Activated CD4-positive, alpha-beta T cell treated with anti-CD3 and anti-CD28 coated beads for 48 hours (primary cell): ENCODE results near the gene SLC35E3.
A peak's percentile ranks its signal among the peaks of the same experiment; 100 is the strongest.

Experiments
- DNase-seq: peaks from one replicate; pipeline ENCODE4 v3.0.0-alpha.2; 2020

Gene SLC35E3

GRCh38 chr12:68745904-68746571 lies at the start of gene SLC35E3:
Gene SLC35E3 (plus strand): TSS chr12:68746176. CDS start chr12:68746378, 202 bp downstream.
- peak; percentile 95 for DNase-seq

- DNase-seq, result no peak
Measured at GRCh38 chr12:68699486-68699885, 46.5 kb upstream of the SLC35E3 start.

GRCh38 chr12:68727776-68728175 lies 18.2 kb upstream of the SLC35E3 start:
- no peak for DNase-seq

GRCh38 chr12:68733661-68734071 lies 12.3 kb upstream of the SLC35E3 start:
- no peak for DNase-seq

DNA sequence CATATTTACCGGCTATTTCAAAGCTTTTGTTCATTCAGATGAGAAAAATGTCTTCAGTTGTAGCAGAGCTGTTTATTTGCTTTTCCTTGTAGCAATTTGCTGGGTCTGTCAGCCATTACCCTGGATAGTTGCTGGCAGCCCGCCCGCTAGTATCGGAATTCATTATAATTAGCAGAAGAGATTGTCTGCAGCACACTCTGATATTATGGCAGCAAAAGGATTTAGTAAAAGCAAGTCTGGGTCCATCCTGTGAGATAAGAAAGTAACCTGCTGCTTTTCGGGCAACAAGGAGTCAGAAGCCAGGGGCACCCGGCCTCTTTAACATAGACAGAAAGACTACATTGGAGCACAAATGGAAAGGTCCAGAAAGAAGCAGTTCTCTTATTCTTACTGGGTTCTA lies 6.1 kb upstream of the SLC35E3 start:
- no peak for DNase-seq

- DNase-seq, result no peak
Measured at GRCh38 chr12:68743356-68743755, 2.6 kb upstream of the SLC35E3 start.

GRCh38 chr12:68745376-68745903 lies 536 bp upstream of the SLC35E3 start:
- no peak for DNase-seq

- DNase-seq, result peak; percentile 39
Measured at GRCh38 chr12:68746572-68747180, 700 bp downstream of the SLC35E3 start.

GRCh38 chr12:68749443-68749842 lies 3.5 kb downstream of the SLC35E3 start:
- DNase-seq, result no peak

- no peak for DNase-seq
Measured at GRCh38 chr12:68749861-68750260, 3.9 kb downstream of the SLC35E3 start.

DNA sequence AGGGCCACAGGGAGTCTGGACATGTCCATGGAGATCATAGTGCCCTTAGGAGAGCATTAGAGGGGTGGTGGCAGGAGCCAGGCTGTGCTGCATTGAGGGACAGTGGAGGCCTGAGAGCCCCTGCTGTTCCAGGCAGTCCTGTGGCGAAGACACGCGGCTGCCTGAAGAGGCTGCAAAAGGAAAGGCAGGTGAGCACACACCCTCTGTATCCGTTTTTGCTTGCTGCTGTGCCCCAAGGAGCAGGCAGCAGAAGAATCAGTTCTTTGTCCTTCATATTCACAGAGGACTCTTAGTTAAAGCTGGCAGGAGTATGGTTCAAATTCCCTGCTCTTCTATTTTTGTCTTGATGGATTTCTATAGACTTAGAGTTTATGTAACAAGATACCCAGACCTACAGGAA lies 4.5 kb downstream of the SLC35E3 start:
- DNase-seq, result no peak

GRCh38 chr12:68755536-68756243 lies 9.7 kb downstream of the SLC35E3 start:
- DNase-seq, result no peak

GRCh38 chr12:68759852-68760251 lies 13.9 kb downstream of the SLC35E3 start:
- no peak for DNase-seq

GRCh38 chr12:68760806-68761441 lies 14.9 kb downstream of the SLC35E3 start:
- DNase-seq, result no peak

DNA sequence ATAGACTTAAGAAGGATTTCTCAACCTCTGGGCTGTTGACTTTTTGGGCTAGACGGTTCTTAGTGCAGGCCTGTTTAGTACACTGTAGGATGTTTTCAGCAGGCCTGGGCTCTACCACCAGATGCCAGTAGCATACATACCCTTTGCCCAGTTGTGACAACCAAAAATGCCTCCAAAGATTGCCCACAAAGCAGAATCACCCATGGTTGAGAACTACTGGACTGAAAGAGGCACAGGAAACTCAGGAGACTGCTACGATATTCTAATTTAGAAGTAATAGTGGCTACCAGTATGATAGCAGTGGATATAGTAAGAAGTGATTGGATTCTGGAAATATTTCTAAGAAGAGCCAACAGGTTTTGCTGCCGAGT lies 15.5 kb downstream of the SLC35E3 start:
- DNase-seq, result no peak

DNA sequence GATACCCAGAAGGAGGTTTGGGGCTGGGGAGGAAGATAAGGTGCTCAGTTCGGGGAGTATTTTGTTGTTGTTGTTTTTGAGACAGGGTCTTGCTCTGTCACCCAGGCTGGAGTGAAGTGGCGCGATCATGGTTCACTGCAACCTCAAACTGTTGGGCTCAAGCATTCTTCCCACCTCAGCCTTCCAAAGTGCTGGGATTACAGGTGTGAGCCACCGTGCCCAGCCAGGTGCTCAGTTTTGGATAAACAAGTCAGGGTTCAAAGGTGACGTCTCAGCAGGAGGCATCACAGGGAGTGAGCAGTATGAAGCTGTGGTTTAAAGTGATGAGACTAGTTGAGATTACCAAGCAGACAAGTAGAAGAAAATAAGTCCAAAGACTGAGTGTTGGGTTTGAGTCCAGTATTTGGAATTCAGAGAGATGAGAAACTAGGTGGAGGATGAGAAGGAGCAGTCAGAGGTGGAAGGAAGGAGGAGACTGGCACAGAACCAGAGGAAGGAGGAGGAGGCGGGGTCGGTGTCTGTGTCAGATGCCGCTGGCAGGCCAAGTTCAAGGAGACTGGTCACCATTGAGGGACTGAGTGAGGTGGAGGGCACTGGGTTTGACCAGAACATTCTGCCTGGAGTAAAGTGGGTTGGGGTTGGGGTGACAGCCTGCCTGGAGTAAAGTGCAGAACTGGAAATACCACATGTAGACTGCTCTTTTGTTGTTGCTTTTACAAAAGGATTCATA lies 16.1 kb downstream of the SLC35E3 start:
- DNase-seq, result no peak

DNA sequence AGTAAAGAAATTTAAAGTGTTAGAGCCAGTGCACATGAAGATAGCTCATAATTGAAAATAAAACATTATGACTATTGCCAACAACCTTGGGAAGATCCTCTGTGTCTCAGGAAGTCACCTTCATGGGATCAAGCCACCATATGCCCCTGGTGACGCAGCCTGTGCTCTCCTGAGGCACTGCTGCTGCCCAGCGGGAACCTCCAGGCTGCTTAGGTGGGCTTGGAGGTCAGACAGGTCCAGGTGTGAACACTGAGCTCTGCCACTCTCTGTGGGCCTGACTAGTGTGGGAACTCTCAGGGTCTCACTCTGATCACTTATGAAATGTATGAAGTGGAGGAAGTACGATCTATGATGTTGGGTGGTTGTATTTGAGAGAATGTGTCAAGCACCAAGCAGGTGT lies 16.7 kb downstream of the SLC35E3 start:
- DNase-seq, result no peak

GRCh38 chr12:68765696-68766095 lies 19.7 kb downstream of the SLC35E3 start:
- no peak for DNase-seq

DNA sequence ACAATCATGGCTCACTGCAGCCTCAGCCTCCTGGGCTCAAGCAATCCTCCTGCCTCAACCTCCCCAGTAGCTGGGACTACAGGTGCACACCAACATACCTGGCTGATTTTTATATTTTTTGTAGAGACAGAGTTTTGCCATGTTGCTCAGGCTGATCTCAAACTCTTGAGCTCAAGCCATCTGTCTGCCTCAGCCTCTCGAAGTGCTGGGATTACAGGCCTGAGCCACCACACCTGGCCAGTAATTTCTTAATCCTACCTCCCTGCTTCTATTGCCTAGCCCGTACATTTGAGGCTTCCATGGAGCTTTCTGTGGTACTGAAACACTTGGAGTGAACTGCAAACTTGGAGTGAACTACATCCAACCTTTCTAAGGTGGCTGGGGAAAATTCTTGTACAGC lies 20.7 kb downstream of the SLC35E3 start:
- no peak for DNase-seq

DNA sequence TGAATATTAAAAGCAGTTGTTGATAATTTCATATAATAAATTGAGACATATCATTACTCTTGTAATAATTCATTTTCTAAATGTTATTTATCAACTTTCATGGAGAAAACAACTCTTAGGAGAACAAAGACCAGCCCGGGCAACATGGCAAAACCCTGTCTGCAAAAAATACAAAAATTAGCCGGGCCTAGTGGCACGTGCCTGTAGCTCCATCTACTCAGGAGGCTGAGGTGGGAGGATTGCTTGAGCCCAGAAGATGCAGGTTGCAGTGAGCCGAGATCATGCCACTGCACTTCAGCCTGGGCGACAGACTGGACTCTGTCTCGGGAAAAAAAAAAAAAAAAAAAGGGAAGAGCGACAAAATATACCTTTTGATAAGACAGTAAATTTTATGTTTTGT lies 21.2 kb downstream of the SLC35E3 start:
- DNase-seq, result no peak

DNA sequence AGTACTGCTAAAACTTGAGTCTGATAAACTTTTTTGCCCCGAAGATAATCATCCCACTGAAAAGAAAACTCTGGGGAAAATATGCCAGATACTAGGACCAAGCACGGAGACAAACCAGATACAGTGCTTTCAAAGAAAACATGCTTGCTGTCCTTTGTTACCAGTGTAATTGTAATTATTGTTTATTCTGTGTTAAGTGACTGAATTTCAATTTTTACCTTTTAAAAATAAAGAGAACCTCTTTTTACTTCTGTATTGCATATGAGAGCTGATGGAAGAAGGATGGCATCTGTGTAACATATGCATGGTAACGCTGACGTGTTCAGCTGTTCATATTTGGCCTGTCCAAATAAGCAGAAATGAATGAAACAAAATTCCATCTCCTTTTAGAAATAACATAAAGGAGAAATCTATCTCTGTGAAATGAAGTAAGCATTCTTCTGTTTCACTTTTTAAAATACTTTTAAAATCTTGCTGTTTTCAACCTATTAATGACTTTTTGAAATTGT lies 22.5 kb downstream of the SLC35E3 start:
- DNase-seq, result no peak

- no peak for DNase-seq
Measured at GRCh38 chr12:68769941-68770340, 24.0 kb downstream of the SLC35E3 start.
